Tibial nerve (tissue), 4 donors: Measurements from ENCODE around the gene ERBB2.

Experiments used
- EP300 ChIP-seq, 2 donors: sonication (generic); formaldehyde crosslinking; IDR thresholded peaks; one replicate each; pipeline ENCODE4 v1.6.1; 2017; ENCODE audit warnings: antibody characterized with exemption in 2 of 2, mild to moderate bottlenecking in 1 of 2
- POLR2A ChIP-seq, 2 donors: fragments of 450-650 bp; IDR thresholded peaks; one replicate each; pipeline ENCODE4 v1.6.1; 2017; ENCODE audit warnings: antibody characterized with exemption in 2 of 2, mild to moderate bottlenecking in 2 of 2, moderate library complexity in 2 of 2
- TF ChIP-seq, protein P1 (sequence below), 5 experiments: fragments of 200-600 bp in 3 of 5; fragments of 450-650 bp in 2 of 5; sonication (generic) in 3 of 5; IDR thresholded peaks; one replicate each; pipeline ENCODE4 v1.5.1; 2016 to 2019; ENCODE audit warnings: antibody characterized with exemption in 5 of 5, mild to moderate bottlenecking in 3 of 5, moderate library complexity in 2 of 5

- TF ChIP-seq, protein P1, sequence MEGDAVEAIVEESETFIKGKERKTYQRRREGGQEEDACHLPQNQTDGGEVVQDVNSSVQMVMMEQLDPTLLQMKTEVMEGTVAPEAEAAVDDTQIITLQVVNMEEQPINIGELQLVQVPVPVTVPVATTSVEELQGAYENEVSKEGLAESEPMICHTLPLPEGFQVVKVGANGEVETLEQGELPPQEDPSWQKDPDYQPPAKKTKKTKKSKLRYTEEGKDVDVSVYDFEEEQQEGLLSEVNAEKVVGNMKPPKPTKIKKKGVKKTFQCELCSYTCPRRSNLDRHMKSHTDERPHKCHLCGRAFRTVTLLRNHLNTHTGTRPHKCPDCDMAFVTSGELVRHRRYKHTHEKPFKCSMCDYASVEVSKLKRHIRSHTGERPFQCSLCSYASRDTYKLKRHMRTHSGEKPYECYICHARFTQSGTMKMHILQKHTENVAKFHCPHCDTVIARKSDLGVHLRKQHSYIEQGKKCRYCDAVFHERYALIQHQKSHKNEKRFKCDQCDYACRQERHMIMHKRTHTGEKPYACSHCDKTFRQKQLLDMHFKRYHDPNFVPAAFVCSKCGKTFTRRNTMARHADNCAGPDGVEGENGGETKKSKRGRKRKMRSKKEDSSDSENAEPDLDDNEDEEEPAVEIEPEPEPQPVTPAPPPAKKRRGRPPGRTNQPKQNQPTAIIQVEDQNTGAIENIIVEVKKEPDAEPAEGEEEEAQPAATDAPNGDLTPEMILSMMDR (IDR thresholded peaks at IDR 0.05), result no peak
- TF ChIP-seq EP300 (IDR thresholded peaks at IDR 0.05) (no peak), POLR2A (IDR thresholded peaks at IDR 0.05) (no peak)
Observed at GRCh38 chr17:39701012-39701783, 1.3 kb downstream of the ERBB2 start.
